ENCODE data around the gene BCDIN3D.

The BCDIN3D gene

GRCh38 chr12:49792181-49792970, 50.5 kb downstream of the BCDIN3D start:
- Mint-ChIP-seq H3K9me3 (peaks cover 0 to 5% of the 10 kb centered on the region in 2 donors), H3K4me1 (no peaks in the 10 kb centered on the region), H3K27ac (peak overlapping the region in 1 of 2 donors; percentile 19), H3K27me3 (no peaks in the 10 kb centered on the region), H3K4me3 (no peak overlapping the region)
- no peak for DNase-seq
- no peak for ATAC-seq

- ATAC-seq (no peak), DNase-seq (no peak)
- Mint-ChIP-seq H3K4me1 (no peaks in the 10 kb centered on the region), H3K27ac (no peak overlapping the region), H3K27me3 (no peaks in the 10 kb centered on the region), H3K9me3 (peaks cover 0 to 7% of the 10 kb centered on the region in 2 donors), H3K4me3 (no peak overlapping the region)
Measured at GRCh38 chr12:49791700-49792099, 51.2 kb downstream of the BCDIN3D start.

- Mint-ChIP-seq H3K9me3 (peaks cover 0 to 7% of the 10 kb centered on the region in 2 donors), H3K27ac (no peak overlapping the region), H3K4me1 (no peaks in the 10 kb centered on the region), H3K4me3 (no peak overlapping the region), H3K27me3 (no peaks in the 10 kb centered on the region)
- no peak for DNase-seq
- ATAC-seq, result no peak
Measured at GRCh38 chr12:49790741-49791555, 52.0 kb downstream of the BCDIN3D start.

GRCh38 chr12:49789992-49790391, 52.9 kb downstream of the BCDIN3D start:
- Mint-ChIP-seq H3K27ac (no peak overlapping the region), H3K4me1 (no peaks in the 10 kb centered on the region), H3K9me3 (peaks cover 0 to 7% of the 10 kb centered on the region in 2 donors), H3K4me3 (no peak overlapping the region), H3K27me3 (no peaks in the 10 kb centered on the region)
- DNase-seq (no peak), ATAC-seq (no peak)

- DNase-seq (no peak), ATAC-seq (no peak)
- Mint-ChIP-seq H3K4me1 (no peaks in the 10 kb centered on the region), H3K27ac (no peak overlapping the region), H3K4me3 (no peak overlapping the region), H3K27me3 (peaks cover 15% of the 10 kb centered on the region), H3K9me3 (peaks cover 0 to 7% of the 10 kb centered on the region in 2 donors)
Measured at GRCh38 chr12:49787672-49788071, 55.2 kb downstream of the BCDIN3D start.
